Astrocyte (in vitro differentiated cells and primary cell): ENCODE data around the gene ARHGAP26.

Experiments used
- EZH2 ChIP-seq: IDR thresholded peaks from 2 replicates; pipeline ENCODE4 v1.6.1; 2012; ENCODE audit warnings: mild to moderate bottlenecking, low read length, inconsistent platforms; ENCODE audit not compliant: insufficient read depth
- TF ChIP-seq, protein P1 (sequence below): IDR thresholded peaks from 2 replicates; pipeline ENCODE4 v1.5.1; 2011; ENCODE audit warnings: low read depth, mild to moderate bottlenecking, inconsistent platforms, low read length, moderate library complexity; ENCODE audit not compliant: insufficient read depth

DNA sequence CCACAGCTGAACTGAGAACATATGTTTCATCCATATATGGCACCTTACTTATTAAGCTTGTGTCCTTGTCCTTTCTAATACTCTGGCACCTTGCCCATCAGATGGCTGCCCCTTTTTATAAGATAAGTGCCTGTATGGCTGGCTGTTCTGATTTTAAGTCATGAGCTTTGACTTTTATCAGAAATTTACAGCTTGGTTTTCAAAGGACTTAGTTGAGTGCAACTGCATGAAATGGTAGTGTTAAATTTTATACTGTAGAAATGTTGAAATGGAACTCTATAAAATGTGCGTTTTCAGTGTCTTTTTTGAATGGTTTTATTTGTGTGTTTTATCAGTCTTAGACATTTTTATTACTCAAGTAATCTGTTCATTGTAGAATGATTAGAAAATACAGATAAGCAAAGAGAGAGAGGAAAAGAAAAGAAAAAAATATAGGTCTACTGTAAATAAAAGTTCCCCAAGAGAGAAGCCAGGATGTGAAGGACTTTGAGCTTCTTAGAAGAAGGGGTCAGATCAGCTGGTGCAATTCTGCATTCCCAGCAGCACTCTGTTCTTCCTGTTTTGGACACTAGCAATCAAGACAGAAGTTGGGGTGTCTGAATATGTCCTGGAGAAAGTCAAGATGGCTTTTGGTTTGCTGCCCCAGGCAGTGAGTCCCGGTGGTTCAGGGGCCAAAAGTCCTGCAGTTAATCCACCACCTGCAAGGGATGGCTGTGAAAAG lies 38.9 kb downstream of the ARHGAP26 start:
- TF ChIP-seq, protein P1, sequence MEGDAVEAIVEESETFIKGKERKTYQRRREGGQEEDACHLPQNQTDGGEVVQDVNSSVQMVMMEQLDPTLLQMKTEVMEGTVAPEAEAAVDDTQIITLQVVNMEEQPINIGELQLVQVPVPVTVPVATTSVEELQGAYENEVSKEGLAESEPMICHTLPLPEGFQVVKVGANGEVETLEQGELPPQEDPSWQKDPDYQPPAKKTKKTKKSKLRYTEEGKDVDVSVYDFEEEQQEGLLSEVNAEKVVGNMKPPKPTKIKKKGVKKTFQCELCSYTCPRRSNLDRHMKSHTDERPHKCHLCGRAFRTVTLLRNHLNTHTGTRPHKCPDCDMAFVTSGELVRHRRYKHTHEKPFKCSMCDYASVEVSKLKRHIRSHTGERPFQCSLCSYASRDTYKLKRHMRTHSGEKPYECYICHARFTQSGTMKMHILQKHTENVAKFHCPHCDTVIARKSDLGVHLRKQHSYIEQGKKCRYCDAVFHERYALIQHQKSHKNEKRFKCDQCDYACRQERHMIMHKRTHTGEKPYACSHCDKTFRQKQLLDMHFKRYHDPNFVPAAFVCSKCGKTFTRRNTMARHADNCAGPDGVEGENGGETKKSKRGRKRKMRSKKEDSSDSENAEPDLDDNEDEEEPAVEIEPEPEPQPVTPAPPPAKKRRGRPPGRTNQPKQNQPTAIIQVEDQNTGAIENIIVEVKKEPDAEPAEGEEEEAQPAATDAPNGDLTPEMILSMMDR: no peak
- TF ChIP-seq EZH2: no peak
